ENCODE measurements around the gene EVA1A.

The EVA1A gene

GRCh38 chr2:75521225-75521872 is 39.4 kb downstream of the EVA1A start:
- no peak for FAIRE-seq

GRCh38 chr2:75519843-75520242 is 40.9 kb downstream of the EVA1A start:
- FAIRE-seq (no peak), DNase-seq (ENCODE audit: insufficient read length, low spot score) (no peak)

More at GRCh38 chr2:75521225-75521872, 39.4 kb downstream of the EVA1A start:
- no peak for DNase-seq (ENCODE audit: insufficient read length, low spot score)

GRCh38 chr2:75518638-75519465 is 41.9 kb downstream of the EVA1A start:
- no peak for DNase-seq (ENCODE audit: insufficient read length, low spot score)
- FAIRE-seq: no peak

- no peak for DNase-seq (ENCODE audit: insufficient read length, low spot score)
- FAIRE-seq: no peak
These were observed 43.0 kb downstream of the EVA1A start for GRCh38 chr2:75517547-75518230.

- FAIRE-seq (no peak), DNase-seq (ENCODE audit: insufficient read length, low spot score) (no peak)
These were observed 44.1 kb downstream of the EVA1A start for GRCh38 chr2:75516378-75517360.

- no peak for DNase-seq (ENCODE audit: insufficient read length, low spot score)
These were observed 45.0 kb downstream of the EVA1A start for GRCh38 chr2:75515584-75516368.

GRCh38 chr2:75513616-75514170 is 47.0 kb downstream of the EVA1A start:
- DNase-seq (ENCODE audit: insufficient read length, low spot score) (no peak), FAIRE-seq (no peak)

More at GRCh38 chr2:75515584-75516368, 45.0 kb downstream of the EVA1A start:
- FAIRE-seq: no peak

- no peak for FAIRE-seq
- DNase-seq (ENCODE audit: insufficient read length, low spot score): no peak
These were observed 48.1 kb downstream of the EVA1A start for GRCh38 chr2:75512455-75513212.

GRCh38 chr2:75506101-75506697 is 54.5 kb downstream of the EVA1A start:
- FAIRE-seq (no peak), DNase-seq (ENCODE audit: insufficient read length, low spot score) (no peak)

GRCh38 chr2:75505012-75505411 is 55.7 kb downstream of the EVA1A start:
- DNase-seq (ENCODE audit: insufficient read length, low spot score) (no peak), FAIRE-seq (no peak)

GRCh38 chr2:75503048-75503607 is 57.6 kb downstream of the EVA1A start:
- FAIRE-seq (no peak), DNase-seq (ENCODE audit: insufficient read length, low spot score) (no peak)

GRCh38 chr2:75500633-75501032 is 60.1 kb downstream of the EVA1A start:
- FAIRE-seq: no peak
- DNase-seq (ENCODE audit: insufficient read length, low spot score): no peak

GRCh38 chr2:75499534-75499933 is 61.2 kb downstream of the EVA1A start:
- FAIRE-seq (no peak), DNase-seq (ENCODE audit: insufficient read length, low spot score) (no peak)

- no peak for FAIRE-seq
- DNase-seq (ENCODE audit: insufficient read length, low spot score): no peak
These were observed 61.8 kb downstream of the EVA1A start for GRCh38 chr2:75498907-75499306.

GRCh38 chr2:75497256-75497655 is 63.5 kb downstream of the EVA1A start:
- FAIRE-seq: no peak
- no peak for DNase-seq (ENCODE audit: insufficient read length, low spot score)

GRCh38 chr2:75495862-75496261 is 64.9 kb downstream of the EVA1A start:
- FAIRE-seq: no peak

GRCh38 chr2:75494137-75494769 is 66.5 kb downstream of the EVA1A start:
- FAIRE-seq: no peak
- DNase-seq (ENCODE audit: insufficient read length, low spot score): no peak

More at GRCh38 chr2:75495862-75496261, 64.9 kb downstream of the EVA1A start:
- DNase-seq (ENCODE audit: insufficient read length, low spot score): no peak

Measured in GM19239 (cell line).